ENCODE data around the gene ZNF280A.

ZNF280A gene

DNA sequence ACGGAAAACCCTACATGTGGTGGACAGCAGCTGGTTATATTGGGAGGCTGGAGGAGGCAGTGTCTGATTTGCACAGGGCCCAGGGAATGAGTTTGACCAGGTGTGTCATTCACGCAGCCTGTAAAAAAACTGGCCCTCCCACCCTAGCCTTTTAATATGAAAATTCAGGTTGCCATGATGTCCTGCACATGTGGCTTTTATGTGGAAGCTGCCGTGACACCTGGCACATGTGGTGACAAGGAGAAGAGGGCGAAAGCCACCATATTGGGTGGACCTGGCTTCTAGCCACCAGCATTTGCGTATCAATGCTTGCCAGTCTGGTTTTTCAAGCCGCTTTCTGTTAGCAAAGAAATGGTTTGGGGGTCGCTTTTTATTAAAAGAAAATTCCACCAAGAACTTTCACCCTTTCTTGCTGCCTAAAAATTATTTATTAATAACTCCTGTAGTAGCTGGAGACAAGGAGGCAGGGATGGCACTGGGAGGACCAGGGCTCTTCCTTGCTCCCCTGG, 54.9 kb downstream of the ZNF280A start:
- DNase-seq, result no peak

GRCh38 chr22:22464541-22465054, 55.5 kb downstream of the ZNF280A start:
- no peak for DNase-seq

DNA sequence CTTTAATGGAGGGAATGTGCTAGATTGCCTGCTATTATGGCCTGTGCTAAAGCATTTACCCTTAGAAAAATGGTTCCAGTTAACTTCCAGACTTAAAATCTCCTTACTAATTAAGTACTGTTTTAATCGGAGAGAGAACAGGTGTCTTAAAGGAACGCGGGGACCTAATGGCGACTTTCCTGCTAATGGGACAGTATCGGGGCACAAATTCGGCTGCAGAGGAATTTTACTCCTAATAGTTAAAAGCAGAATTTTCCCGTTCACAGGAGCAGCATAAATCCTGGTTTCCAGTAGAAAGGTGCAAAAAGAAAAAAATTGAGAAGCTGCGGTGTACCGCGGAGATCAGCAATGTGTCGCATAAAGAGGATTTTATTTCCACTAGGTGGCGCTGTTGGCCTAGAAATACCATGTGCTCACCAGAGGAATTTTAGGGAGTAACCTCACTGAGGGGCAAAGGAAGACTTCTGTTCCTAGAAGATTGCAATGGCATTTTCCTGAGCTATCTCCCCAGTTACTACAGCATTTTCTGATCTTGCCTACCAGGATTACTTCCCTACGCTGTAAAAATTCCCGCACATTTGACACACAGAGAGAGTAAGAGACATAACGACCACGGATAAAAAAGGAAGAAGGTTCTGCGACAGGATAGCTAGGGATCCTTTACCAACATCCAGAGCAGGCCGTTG, 56.1 kb downstream of the ZNF280A start:
- peak; percentile 48 for DNase-seq

All from activated T-cell treated with anti-CD3 and anti-CD28 coated beads for 4 hours (primary cell).